DMS79 treated with DMSO at 0.1 percent for 48 hours (cell line): ENCODE measurements around the gene ARHGAP30.
A peak's percentile ranks its signal among the peaks of the same experiment; 100 is the strongest.

ENCODE experiments used
- DNase-seq: peaks from one replicate; lab custom pipeline; 2025; lab: John Stamatoyannopoulos, UW

Gene ARHGAP30

DNA sequence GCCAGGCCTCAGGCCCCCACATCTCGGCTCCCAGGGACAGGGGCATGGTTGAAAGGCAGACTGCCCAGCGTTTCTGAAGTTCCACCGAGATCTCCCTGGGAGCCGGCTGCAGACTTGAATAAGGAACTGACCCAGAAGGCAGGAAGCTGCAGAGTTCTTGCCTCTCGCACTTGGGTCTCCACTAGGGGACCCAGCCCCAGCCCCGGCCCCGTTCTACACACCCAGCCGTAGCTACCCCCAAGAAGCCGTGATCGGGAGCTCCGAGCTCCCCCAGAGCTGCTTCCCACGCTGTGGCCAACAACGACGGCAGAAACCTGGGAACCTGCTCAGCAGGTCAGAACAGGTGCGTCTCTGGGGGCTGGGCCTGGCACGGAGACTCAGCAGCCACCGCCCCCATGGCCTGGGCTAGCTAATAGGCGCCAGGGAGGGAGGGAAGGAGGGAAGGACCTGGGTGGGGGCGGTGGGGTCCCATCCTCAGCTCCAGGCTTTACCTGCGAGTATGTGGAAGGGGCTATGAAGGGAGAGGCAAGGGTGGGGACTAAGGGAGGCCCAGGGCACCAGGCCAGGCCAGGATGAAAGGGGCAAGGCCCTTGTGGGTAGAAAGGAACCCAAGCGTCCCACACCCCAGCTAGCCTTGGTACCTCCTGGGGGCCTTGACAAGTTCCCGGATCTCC lies 19.7 kb upstream of the ARHGAP30 start, which contains the start of gene NECTIN4:
NECTIN4 (minus strand) TSS at position 308 of the 674 bp plus-strand sequence; CDS start at position 46, 262 bp downstream.
- peak; percentile 44 for DNase-seq

- DNase-seq = no peak
These were observed 19.0 kb upstream of the ARHGAP30 start for GRCh38 chr1:161088587-161089110.

DNA sequence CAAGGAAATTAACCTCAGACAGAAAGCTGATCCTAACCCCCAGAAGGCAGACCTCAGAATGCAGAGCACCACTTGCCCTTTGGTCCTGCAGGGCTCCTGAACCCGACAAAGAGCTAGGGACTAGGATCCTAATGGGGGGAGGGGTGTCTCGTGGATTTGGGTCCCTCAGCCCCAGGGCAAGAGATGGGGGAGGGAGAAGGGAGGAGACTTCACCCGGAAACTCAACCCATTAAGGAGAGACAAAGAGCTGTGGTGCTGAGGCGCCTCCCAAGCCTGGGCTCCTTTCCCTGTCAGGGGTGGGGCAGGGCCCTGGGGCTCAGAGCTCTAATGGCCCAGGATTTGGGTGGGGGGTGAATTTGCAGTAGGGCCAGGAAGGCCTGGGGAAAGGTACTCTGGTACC lies 16.8 kb upstream of the ARHGAP30 start:
- DNase-seq = no peak

DNA sequence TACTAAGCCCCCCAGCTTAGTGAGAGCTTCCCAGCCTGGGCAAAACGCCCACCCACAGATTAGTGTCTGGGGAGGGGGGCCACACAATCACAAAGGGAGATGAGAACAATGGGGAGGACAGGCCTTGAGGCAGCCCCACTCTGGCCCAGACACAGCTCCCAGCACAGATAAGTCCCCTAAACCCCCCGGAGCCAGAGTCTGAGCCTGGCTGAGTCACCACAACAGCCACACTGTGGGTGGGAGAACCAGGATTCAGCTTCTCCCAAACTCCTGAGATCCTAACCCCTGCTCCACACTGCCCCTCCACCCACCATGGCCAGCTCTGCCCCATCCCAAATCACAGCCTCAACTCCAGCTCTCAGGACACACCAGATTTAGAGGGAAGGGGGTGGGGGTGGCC lies 15.5 kb upstream of the ARHGAP30 start:
- DNase-seq = no peak

DNA sequence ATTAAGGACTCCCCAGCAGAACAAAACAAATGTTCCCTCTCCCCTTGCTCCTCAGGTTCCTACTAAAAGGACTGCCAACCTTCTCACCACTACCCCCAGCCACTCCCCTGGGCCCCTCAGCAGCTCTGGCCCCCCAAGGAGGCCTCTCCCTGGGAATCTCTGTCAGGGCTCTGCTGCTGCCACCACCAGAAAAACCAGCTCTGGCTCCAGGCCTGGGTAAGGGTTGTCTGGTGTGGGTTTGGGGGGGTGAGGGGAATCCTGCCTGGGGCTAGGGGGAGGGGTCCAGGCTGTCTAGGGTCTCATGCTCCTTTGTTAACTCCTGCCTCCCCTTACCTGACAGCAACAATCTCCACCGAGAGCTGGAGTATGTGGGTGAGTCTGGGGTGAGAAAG lies 14.9 kb upstream of the ARHGAP30 start:
- DNase-seq = no peak

DNA sequence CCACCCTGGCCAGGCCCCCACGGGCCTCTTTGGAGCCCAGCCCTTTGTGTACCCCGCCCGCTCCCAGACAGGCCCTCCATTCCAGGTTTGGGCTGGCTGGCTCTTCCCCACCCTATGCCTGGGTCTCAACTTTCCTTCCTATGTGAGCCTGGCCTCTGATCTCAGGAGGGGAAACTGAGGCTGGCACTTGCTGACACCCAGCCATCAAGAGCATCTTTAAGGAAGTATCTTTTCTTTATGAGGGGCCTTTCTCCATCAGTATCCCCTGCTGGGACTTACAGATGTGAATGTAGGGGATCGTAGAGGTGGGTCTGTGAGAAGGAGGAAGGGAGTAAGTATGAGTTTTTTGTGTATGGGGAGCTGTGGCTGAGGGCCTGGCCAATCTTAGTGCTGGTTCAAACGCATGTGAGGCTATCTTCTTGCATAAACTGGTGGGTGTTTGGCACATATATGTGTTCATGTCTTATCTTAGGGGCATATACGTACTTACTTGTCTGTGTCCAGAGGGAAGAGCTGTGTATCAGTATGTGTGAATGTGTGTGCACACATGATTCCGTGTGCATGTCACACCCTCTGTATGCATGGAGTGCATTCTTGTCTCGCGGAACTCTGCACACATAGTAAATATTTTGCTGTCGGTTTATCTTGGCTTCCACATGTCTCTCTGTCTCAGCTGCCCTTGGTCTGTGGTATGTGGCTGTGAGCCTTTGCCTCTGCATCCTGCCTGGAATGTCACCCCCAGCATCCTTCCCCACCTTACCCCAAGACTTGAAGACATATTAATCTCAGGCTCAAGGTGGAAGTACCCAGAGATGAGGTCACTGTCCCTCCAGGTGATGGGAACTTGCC lies 14.3 kb upstream of the ARHGAP30 start:
- DNase-seq = no peak

DNA sequence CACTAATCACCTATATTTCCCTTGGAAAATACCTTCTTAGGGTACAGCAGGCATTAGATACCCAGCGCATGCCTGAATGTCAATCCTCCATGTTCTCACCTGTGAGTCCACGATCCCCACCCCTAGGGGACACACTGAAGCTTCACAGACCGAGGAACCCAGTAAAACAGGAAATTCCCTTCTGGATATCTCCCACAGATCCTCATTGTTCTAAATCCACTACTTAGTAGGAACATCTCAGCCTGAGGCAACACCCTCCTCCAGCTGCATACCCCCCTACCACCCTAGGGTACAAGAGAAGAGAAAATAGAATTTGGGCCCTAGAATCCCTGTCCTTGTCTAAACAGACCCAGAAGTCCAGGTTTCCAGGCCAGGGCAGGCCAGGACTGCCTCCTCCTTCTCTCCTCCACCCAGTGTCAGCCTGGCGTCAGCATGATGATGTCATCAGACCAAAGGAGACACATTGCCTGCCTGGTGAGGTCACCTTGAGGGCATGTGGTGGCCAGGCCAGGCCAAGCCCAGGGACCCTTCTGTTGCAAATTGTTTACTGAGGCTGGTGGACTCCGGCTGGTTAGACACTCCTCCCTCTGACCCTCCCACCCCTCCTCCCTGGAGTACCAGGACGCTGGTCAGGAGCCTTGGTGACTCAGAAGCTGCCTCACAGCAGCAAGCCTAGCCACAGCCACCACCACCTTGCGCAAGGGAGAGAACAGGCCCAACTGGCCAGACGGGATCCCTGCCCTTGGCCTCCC lies 13.5 kb upstream of the ARHGAP30 start:
- DNase-seq = no peak

DNA sequence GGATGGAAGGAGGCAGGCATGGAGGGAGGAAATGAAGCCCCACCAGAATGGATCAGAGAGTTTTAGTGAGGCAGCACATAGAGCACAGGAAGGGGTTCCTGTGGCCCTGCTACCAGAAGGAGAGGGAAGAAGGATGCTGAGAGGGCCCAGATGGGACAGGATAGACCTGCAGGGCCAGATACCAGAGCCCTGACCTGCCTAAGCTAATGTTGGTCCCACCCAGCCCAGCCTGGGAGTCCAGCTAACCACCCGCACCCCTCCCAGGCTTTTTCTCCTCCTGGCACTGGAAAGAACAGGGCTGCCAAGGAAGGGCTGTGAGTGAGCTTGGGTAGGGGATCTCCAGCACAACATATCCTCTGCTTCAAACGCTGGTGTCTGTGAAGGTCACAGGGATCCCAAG lies 12.8 kb upstream of the ARHGAP30 start:
- DNase-seq = no peak

DNA sequence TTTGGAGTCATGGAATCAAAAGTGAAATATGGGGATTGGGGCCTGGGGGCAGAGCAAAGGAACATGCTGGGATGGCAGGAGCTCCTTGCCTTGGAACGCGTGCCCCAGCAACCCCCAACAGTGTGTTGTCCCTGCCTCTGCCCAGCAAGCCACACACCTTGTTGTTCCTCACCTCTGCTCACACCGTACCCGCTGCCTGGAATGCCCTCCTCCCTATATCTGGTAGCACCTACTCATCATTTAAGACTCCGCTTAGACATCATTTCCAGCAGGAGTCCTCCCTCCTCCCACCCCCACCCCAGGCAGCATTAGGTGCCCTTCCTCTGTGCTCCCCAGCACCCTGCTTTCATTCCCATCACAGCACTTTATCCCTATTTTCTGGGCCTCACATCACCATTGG lies 11.8 kb upstream of the ARHGAP30 start:
- no peak for DNase-seq

GRCh38 chr1:161080441-161081405 lies 11.0 kb upstream of the ARHGAP30 start:
- no peak for DNase-seq

DNA sequence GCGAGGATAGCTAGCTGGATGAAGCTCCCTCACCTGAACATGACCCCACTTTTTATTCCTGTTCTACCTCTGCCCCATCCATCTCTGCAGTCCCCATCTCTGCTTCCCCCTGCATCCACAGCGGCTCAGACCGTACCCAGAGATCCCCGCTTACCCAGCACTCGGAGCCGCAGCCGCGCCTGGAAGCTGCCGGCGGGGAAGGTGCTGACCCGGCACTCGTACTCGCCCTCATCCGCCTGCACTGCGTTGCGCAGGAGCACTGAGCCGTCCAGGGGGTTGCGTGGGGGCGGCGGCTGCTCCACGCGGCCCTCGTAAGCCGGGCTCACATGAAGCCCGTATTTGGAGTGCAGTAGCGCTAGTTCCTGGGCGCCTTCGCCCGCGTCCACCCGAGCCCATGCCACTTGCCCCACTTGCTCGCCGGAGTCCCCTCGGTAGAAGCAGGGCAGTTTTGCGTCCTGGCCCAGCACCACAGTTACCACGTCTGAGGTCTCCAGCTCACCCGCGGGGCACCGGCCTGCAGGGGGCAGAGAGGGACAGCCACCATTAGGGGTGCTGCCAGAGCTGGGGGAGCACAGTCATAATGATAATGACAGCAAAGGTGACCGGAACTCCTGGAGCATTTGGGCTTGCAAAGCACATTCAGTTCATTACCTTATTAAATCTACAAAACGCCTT lies 9.9 kb upstream of the ARHGAP30 start:
- no peak for DNase-seq

GRCh38 chr1:161077426-161077825 lies 7.7 kb upstream of the ARHGAP30 start:
- DNase-seq = no peak

DNA sequence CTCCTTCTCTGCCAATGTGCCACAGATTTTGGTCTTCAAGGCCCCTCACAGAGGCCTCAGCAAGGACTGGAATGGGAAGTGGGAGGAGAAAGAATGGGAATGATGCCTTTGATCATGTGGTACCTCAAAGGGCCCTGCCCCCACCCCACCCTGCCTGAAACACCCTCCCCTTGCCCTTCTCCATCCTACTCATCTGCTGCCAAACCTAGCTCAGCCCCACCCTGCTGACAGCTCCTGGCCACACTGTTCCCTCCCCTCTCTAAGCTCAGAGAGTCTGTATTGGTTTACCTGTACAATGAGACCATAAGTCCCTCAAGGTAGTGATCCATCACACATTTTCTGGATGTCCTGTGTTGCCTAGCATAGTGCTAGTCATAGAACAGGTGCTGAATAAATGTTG lies 6.7 kb upstream of the ARHGAP30 start:
- no peak for DNase-seq

DNA sequence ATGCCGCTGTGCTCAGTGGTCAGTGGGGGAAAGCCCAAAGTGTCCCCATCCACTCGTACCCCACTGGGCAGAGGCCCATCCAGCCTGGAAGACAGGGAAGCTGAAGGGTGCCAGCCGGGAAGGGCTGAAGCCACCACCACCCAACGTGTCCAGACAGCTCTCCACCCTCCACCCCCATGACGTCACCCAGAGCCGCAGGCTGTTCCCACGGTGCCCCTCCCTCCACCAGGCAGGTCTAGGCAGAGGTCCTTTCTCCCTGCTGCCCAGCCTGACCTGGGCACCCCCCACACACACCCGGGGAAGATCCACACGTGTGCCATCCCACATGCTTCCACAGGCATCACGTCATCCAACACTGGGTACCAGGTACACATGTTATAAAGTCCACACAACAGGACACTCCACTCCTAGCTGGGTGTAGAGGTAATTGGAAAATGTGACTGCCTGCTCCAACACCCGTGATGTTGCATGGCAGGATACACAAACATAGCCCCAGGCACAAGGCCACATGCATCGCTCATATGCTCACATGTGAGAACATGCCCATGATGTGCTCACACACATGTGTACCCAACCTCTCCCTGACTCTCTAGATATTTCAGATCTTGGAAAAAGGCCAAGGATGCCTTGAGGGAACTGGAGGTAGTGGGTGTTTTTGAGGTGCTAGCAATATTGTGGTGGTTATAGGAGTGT lies 5.1 kb upstream of the ARHGAP30 start:
- no peak for DNase-seq

DNA sequence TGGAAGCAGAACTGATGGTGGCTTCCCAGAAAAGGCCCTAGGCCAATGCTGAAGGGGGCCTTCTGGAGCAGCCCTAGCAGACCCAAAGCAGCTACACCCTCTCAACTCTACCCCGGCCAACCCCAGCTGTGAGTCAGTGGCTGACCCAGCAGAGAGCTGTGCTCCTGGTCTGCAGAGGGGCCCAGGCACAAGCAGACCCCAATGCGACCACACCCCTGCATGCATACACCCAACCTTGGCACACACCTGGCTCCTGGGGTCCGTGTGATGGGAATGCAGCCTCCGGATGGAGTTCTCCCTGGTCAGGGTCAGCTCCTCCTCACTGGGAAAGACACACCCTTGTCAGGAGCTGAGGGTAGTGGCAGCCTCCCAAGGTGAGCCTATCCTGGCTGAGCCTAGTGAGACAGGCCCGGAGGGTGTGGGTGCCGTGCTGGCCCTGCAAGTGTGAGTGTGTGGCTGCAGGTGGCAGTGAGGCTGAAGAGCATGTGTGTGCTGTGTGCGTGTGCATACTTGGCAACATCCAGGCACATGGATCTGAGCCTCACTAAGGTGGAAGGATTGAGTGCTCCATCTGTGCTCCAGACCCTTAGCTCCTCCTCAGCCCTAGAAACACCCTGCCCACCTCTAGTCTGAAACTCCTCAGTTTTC lies 3.9 kb upstream of the ARHGAP30 start:
- no peak for DNase-seq

GRCh38 chr1:161072751-161073449 lies 3.2 kb upstream of the ARHGAP30 start:
- DNase-seq = no peak

DNA sequence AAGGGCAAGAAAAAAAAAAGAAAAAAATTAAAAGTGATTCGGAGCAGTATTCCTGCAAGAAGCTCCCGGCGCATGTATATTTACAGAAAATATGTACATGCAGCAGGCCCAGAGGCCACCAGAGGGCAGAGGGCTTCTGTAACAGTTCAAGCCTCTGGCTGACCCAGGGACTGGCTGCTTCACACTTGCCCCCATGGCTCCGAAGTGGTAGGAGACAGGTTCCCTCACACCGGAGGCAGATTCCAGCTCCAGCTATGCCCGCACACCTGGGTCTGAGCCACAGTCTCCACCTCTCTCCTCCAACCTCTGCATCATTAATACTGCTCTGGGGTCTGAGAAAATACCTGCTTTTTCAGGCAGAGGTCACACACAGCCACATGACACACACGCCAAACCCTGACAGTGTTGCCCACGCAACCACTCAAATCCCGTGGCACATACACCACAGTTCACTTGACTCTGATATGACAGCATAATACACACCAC lies 2.2 kb upstream of the ARHGAP30 start:
- DNase-seq = no peak

GRCh38 chr1:161070761-161071160 lies 1.1 kb upstream of the ARHGAP30 start:
- no peak for DNase-seq

DNA sequence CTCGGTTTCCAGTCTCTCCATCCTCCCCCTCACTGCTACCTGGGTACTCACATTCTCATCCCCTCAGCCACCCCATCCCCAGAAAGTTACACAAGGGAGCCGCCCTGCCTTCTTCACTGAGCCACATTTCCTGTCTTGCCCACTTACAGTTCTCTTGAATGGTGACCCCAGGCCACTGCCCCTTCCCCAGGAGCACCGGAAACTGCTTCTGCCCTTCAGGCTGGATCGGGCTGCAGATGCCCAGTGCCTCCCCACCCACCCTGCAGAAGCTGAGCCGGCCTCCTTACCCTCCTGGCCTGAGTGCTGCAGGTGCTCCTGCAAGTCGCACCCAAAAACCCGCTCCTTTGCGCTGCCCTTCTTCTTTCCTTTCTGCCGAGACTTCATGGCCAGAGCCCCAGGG lies 450 bp downstream of the ARHGAP30 start:
- no peak for DNase-seq
